ENCODE data around the gene CKAP2L.

Gene CKAP2L

GRCh38 chr2:112755444-112755843 is 9.0 kb downstream of the CKAP2L start:
- Mint-ChIP-seq H3K4me1 (peaks cover 27% of the 10 kb centered on the region), H3K4me3 (no peak overlapping the region), H3K36me3 (peaks cover 73% of the 10 kb centered on the region), H3K9me3 (no peaks in the 10 kb centered on the region), H3K27ac (peak overlapping the region; percentile 11)
- ATAC-seq (no peak), DNase-seq (ENCODE audit: low spot score in 2 of 2) (no peak)

GRCh38 chr2:112754564-112754963 is 9.8 kb downstream of the CKAP2L start:
- H3K4me3 Mint-ChIP-seq, result no peak overlapping the region
- no peak overlapping the region for H3K27ac Mint-ChIP-seq
- peaks cover 82% of the 10 kb centered on the region for H3K36me3 Mint-ChIP-seq
- ATAC-seq (no peak), DNase-seq (ENCODE audit: low spot score in 2 of 2) (no peak)
- peaks cover 36% of the 10 kb centered on the region for H3K4me1 Mint-ChIP-seq
- no peaks in the 10 kb centered on the region for H3K9me3 Mint-ChIP-seq

- ATAC-seq (no peak), DNase-seq (ENCODE audit: low spot score in 2 of 2) (no peak)
- H3K9me3 Mint-ChIP-seq, result no peaks in the 10 kb centered on the region
- H3K27ac Mint-ChIP-seq, result no peak overlapping the region
- H3K4me3 Mint-ChIP-seq, result no peak overlapping the region
- peaks cover 83% of the 10 kb centered on the region for H3K36me3 Mint-ChIP-seq
- peaks cover 36% of the 10 kb centered on the region for H3K4me1 Mint-ChIP-seq
Measured at GRCh38 chr2:112752667-112753066, 11.7 kb downstream of the CKAP2L start.

GRCh38 chr2:112751451-112752197 is 12.8 kb downstream of the CKAP2L start:
- H3K9me3 Mint-ChIP-seq, result no peaks in the 10 kb centered on the region
- no peak overlapping the region for H3K27ac Mint-ChIP-seq
- peaks cover 84% of the 10 kb centered on the region for H3K36me3 Mint-ChIP-seq
- DNase-seq (ENCODE audit: low spot score in 2 of 2), result no peak
- peaks cover 36% of the 10 kb centered on the region for H3K4me1 Mint-ChIP-seq
- ATAC-seq, result no peak
- no peak overlapping the region for H3K4me3 Mint-ChIP-seq

- H3K4me1 Mint-ChIP-seq, result peaks cover 29% of the 10 kb centered on the region
- peaks cover 86% of the 10 kb centered on the region for H3K36me3 Mint-ChIP-seq
- H3K4me3 Mint-ChIP-seq, result peak overlapping the region; percentile 34
- peak overlapping the region; percentile 75 for H3K27ac Mint-ChIP-seq
- ATAC-seq (peak; percentile 69), DNase-seq (ENCODE audit: low spot score in 2 of 2) (no peak)
- H3K9me3 Mint-ChIP-seq, result no peaks in the 10 kb centered on the region
Measured at GRCh38 chr2:112750560-112750843, 13.9 kb downstream of the CKAP2L start.

GRCh38 chr2:112749755-112750559 is 14.5 kb downstream of the CKAP2L start:
- Mint-ChIP-seq H3K9me3 (no peaks in the 10 kb centered on the region), H3K4me3 (peak overlapping the region; percentile 34), H3K4me1 (peaks cover 28% of the 10 kb centered on the region), H3K36me3 (peaks cover 84% of the 10 kb centered on the region), H3K27ac (peak overlapping the region; percentile 75)
- ATAC-seq (peak; percentile 87), DNase-seq (ENCODE audit: low spot score in 2 of 2) (peak; percentile 79 to 88)

- ATAC-seq (no peak), DNase-seq (ENCODE audit: low spot score in 2 of 2) (no peak)
- no peak overlapping the region for H3K27ac Mint-ChIP-seq
- no peaks in the 10 kb centered on the region for H3K9me3 Mint-ChIP-seq
- no peaks in the 10 kb centered on the region for H3K4me1 Mint-ChIP-seq
- no peak overlapping the region for H3K4me3 Mint-ChIP-seq
- peaks cover 48% of the 10 kb centered on the region for H3K36me3 Mint-ChIP-seq
Measured at GRCh38 chr2:112740527-112740926, 23.9 kb downstream of the CKAP2L start.

GRCh38 chr2:112737542-112738232 is 26.7 kb downstream of the CKAP2L start:
- DNase-seq (ENCODE audit: low spot score in 2 of 2), result no peak
- Mint-ChIP-seq H3K4me1 (no peaks in the 10 kb centered on the region), H3K36me3 (peaks cover 34% of the 10 kb centered on the region), H3K27ac (no peak overlapping the region), H3K9me3 (no peaks in the 10 kb centered on the region), H3K4me3 (no peak overlapping the region)
- ATAC-seq, result no peak

- Mint-ChIP-seq H3K27ac (peak overlapping the region; percentile 37), H3K36me3 (peaks cover 9% of the 10 kb centered on the region), H3K4me1 (no peaks in the 10 kb centered on the region), H3K9me3 (no peaks in the 10 kb centered on the region), H3K4me3 (no peak overlapping the region)
- ATAC-seq, result no peak
- DNase-seq (ENCODE audit: low spot score in 2 of 2), result no peak
Measured at GRCh38 chr2:112733871-112734270, 30.5 kb downstream of the CKAP2L start.

- Mint-ChIP-seq H3K4me3 (no peak overlapping the region), H3K36me3 (peaks cover 5% of the 10 kb centered on the region), H3K9me3 (no peaks in the 10 kb centered on the region), H3K27ac (peak overlapping the region; percentile 37), H3K4me1 (no peaks in the 10 kb centered on the region)
- ATAC-seq, result no peak
- DNase-seq (ENCODE audit: low spot score in 2 of 2), result peak in 1 of 2 donors; percentile 42
Measured at GRCh38 chr2:112733456-112733855, 31.0 kb downstream of the CKAP2L start.

GRCh38 chr2:112731479-112731878 is 32.9 kb downstream of the CKAP2L start:
- H3K27ac Mint-ChIP-seq, result no peak overlapping the region
- H3K4me3 Mint-ChIP-seq, result no peak overlapping the region
- no peaks in the 10 kb centered on the region for H3K36me3 Mint-ChIP-seq
- ATAC-seq (peak; percentile 47), DNase-seq (ENCODE audit: low spot score in 2 of 2) (no peak)
- H3K9me3 Mint-ChIP-seq, result no peaks in the 10 kb centered on the region
- H3K4me1 Mint-ChIP-seq, result peaks cover 7% of the 10 kb centered on the region

GRCh38 chr2:112730791-112731190 is 33.6 kb downstream of the CKAP2L start:
- Mint-ChIP-seq H3K36me3 (no peaks in the 10 kb centered on the region), H3K4me1 (peaks cover 10% of the 10 kb centered on the region), H3K4me3 (no peak overlapping the region), H3K27ac (no peak overlapping the region), H3K9me3 (no peaks in the 10 kb centered on the region)
- ATAC-seq (no peak), DNase-seq (ENCODE audit: low spot score in 2 of 2) (peak in 1 of 2 donors; percentile 26)

GRCh38 chr2:112730216-112730615 is 34.2 kb downstream of the CKAP2L start:
- DNase-seq (ENCODE audit: low spot score in 2 of 2), result no peak
- H3K9me3 Mint-ChIP-seq, result no peaks in the 10 kb centered on the region
- no peak for ATAC-seq
- no peak overlapping the region for H3K27ac Mint-ChIP-seq
- no peak overlapping the region for H3K4me3 Mint-ChIP-seq
- H3K4me1 Mint-ChIP-seq, result peaks cover 10% of the 10 kb centered on the region
- H3K36me3 Mint-ChIP-seq, result no peaks in the 10 kb centered on the region

GRCh38 chr2:112728378-112729175 is 35.8 kb downstream of the CKAP2L start:
- H3K9me3 Mint-ChIP-seq, result no peaks in the 10 kb centered on the region
- H3K4me3 Mint-ChIP-seq, result no peak overlapping the region
- no peak for ATAC-seq
- peak in 1 of 2 donors; percentile 43 for DNase-seq (ENCODE audit: low spot score in 2 of 2)
- no peaks in the 10 kb centered on the region for H3K36me3 Mint-ChIP-seq
- no peak overlapping the region for H3K27ac Mint-ChIP-seq
- H3K4me1 Mint-ChIP-seq, result peaks cover 10% of the 10 kb centered on the region

- Mint-ChIP-seq H3K27ac (no peak overlapping the region), H3K4me1 (peaks cover 10% of the 10 kb centered on the region), H3K9me3 (no peaks in the 10 kb centered on the region)
Measured at GRCh38 chr2:112728029-112728362, 36.4 kb downstream of the CKAP2L start.

More at GRCh38 chr2:112728029-112728362, 36.4 kb downstream of the CKAP2L start:
- Mint-ChIP-seq H3K36me3 (no peaks in the 10 kb centered on the region), H3K4me3 (no peak overlapping the region)
- DNase-seq (ENCODE audit: low spot score in 2 of 2) (peak in 1 of 2 donors; percentile 45), ATAC-seq (no peak)

Data from stimulated activated effector memory CD8-positive, alpha-beta T cell treated with anti-CD3 and anti-CD28 coated beads, Interleukin-12 subunit alpha, Interleukin-12 subunit beta, amount 100 ng/mL, for 72 hours (primary cell).